SK-N-SH treated with all-trans-retinoic acid at 6 μM for 48 hours (cell line): ENCODE measurements around the gene RELT.

Source experiments
- ATAC-seq: fragments of 200-7000 bp; cut with Tn5 transposase; 3 replicates; pipeline ENCODE4 v1.9.1; 2020; ENCODE audit warnings: mild to moderate bottlenecking, moderate library complexity
- ARNTL ChIP-seq: fragments of 450-650 bp; formaldehyde crosslinking; IDR thresholded peaks from 2 replicates; pipeline ENCODE4 v1.5.0; 2020; ENCODE audit warnings: low read depth, mild to moderate bottlenecking, moderate library complexity, borderline replicate concordance
- BACH2 ChIP-seq: fragments of 250-450 bp; sonication (Bioruptor Pico); IDR thresholded peaks from 2 replicates; pipeline ENCODE4 v1.9.0; 2021; ENCODE audit warnings: mild to moderate bottlenecking, borderline replicate concordance
- CREB5 ChIP-seq: fragments of 250-450 bp; sonication (Bioruptor Pico); IDR thresholded peaks from 2 replicates; pipeline ENCODE4 v1.5.1; 2020; ENCODE audit warnings: low read depth, mild to moderate bottlenecking, moderate library complexity
- CSDC2 ChIP-seq: fragments of 250-450 bp; sonication (Bioruptor Pico); IDR thresholded peaks from 2 replicates; pipeline ENCODE4 v1.5.0; 2020; ENCODE audit warnings: mild to moderate bottlenecking, moderate library complexity
- ESRRG ChIP-seq: fragments of 250-450 bp; sonication (Bioruptor Pico); IDR thresholded peaks from 2 replicates; pipeline ENCODE4 v1.6.1; 2021; ENCODE audit warnings: mild to moderate bottlenecking
- GLIS3 ChIP-seq: fragments of 250-450 bp; sonication (Bioruptor Pico); IDR thresholded peaks from 2 replicates; pipeline ENCODE4 v1.5.0; 2020; ENCODE audit warnings: mild to moderate bottlenecking, moderate library complexity
- ISL1 ChIP-seq: fragments of 250-450 bp; sonication (Bioruptor Pico); IDR thresholded peaks from 2 replicates; pipeline ENCODE4 v2.1.2; 2022; ENCODE audit warnings: mild to moderate bottlenecking, moderate library complexity
- OSR1 ChIP-seq: fragments of 250-450 bp; sonication (Bioruptor Pico); IDR thresholded peaks from 2 replicates; pipeline ENCODE4 v1.8.0; 2022; ENCODE audit warnings: moderate library complexity, mild to moderate bottlenecking, inconsistent platforms
- PATZ1 ChIP-seq: fragments of 250-450 bp; sonication (Bioruptor Pico); IDR thresholded peaks from 2 replicates; pipeline ENCODE4 v1.8.0; 2020; ENCODE audit warnings: mild to moderate bottlenecking, moderate library complexity, borderline replicate concordance
- POU6F1 ChIP-seq: fragments of 250-450 bp; sonication (Bioruptor Pico); IDR thresholded peaks from 2 replicates; pipeline ENCODE4 v1.8.0; 2021; ENCODE audit warnings: low read depth, mild to moderate bottlenecking, moderate library complexity, borderline replicate concordance
- PPARA ChIP-seq: fragments of 250-450 bp; sonication (Bioruptor Pico); IDR thresholded peaks from 2 replicates; pipeline ENCODE4 v1.5.0; 2020; ENCODE audit warnings: mild to moderate bottlenecking, borderline replicate concordance
- RARB ChIP-seq: fragments of 250-450 bp; sonication (Bioruptor Pico); IDR thresholded peaks from 2 replicates; pipeline ENCODE4 v1.8.0; 2021; ENCODE audit warnings: mild to moderate bottlenecking, moderate library complexity
- TOX ChIP-seq: fragments of 250-450 bp; sonication (Bioruptor Pico); IDR thresholded peaks from 2 replicates; pipeline ENCODE4 v1.8.0; 2021; ENCODE audit warnings: mild to moderate bottlenecking, moderate library complexity, borderline replicate concordance
- TSHZ2 ChIP-seq: fragments of 250-450 bp; sonication (Bioruptor Pico); IDR thresholded peaks from 2 replicates; pipeline ENCODE4 v1.5.0; 2020; ENCODE audit warnings: mild to moderate bottlenecking, moderate library complexity
- ZC3H10 ChIP-seq: fragments of 250-450 bp; sonication (Bioruptor Pico); IDR thresholded peaks from 2 replicates; pipeline ENCODE4 v1.5.1; 2021; ENCODE audit warnings: mild to moderate bottlenecking, moderate library complexity
- ZFP3 ChIP-seq: fragments of 250-450 bp; sonication (Bioruptor Pico); IDR thresholded peaks from 2 replicates; pipeline ENCODE4 v1.5.0; 2020; ENCODE audit warnings: mild to moderate bottlenecking, moderate library complexity
- ZFP30 ChIP-seq: fragments of 450-650 bp; formaldehyde crosslinking; IDR thresholded peaks from 2 replicates; pipeline ENCODE4 v1.5.0; 2022; ENCODE audit warnings: mild to moderate bottlenecking, moderate library complexity
- ZNF565 ChIP-seq: fragments of 450-650 bp; formaldehyde crosslinking; conservative IDR thresholded peaks from 2 replicates; pipeline ENCODE4 v1.5.0; 2020; ENCODE audit warnings: low read depth, mild to moderate bottlenecking, moderate library complexity
- ZNF8 ChIP-seq: fragments of 450-650 bp; formaldehyde crosslinking; IDR thresholded peaks from 2 replicates; pipeline ENCODE4 v1.5.0; 2020; ENCODE audit warnings: mild to moderate bottlenecking, moderate library complexity

RELT gene

GRCh38 chr11:73406131-73406530, 29.9 kb downstream of the RELT start:
- TF ChIP-seq GLIS3 (CRISPR knock-in tag) (no peak), RARB (CRISPR knock-in tag) (no peak), PATZ1 (CRISPR knock-in tag) (no peak)
- no peak for ATAC-seq

- TF ChIP-seq ISL1 (CRISPR knock-in tag) (no peak), TOX (CRISPR knock-in tag) (no peak), CSDC2 (CRISPR knock-in tag) (no peak), ZNF8 (CRISPR knock-in tag) (no peak), OSR1 (CRISPR knock-in tag) (no peak), GLIS3 (CRISPR knock-in tag) (no peak), PPARA (CRISPR knock-in tag) (no peak), PATZ1 (CRISPR knock-in tag) (no peak), RARB (CRISPR knock-in tag) (no peak), BACH2 (CRISPR knock-in tag) (no peak), POU6F1 (CRISPR knock-in tag) (no peak), TSHZ2 (CRISPR knock-in tag) (no peak), ARNTL (CRISPR knock-in tag) (no peak), ESRRG (CRISPR knock-in tag) (no peak), ZC3H10 (CRISPR knock-in tag) (no peak), ZFP3 (CRISPR knock-in tag) (no peak), ZFP30 (CRISPR knock-in tag) (no peak)
- no peak for ATAC-seq
These were observed 30.4 kb downstream of the RELT start for GRCh38 chr11:73406619-73407018.

- TF ChIP-seq ZNF565 = no peak
- TF ChIP-seq OSR1 (CRISPR knock-in tag) = no peak
- TF ChIP-seq ESRRG (CRISPR knock-in tag) = no peak
- no peak for TF ChIP-seq RARB (CRISPR knock-in tag)
- no peak for TF ChIP-seq CREB5 (CRISPR knock-in tag)
- no peak for TF ChIP-seq ZFP3 (CRISPR knock-in tag)
- TF ChIP-seq POU6F1 (CRISPR knock-in tag) = no peak
- TF ChIP-seq CSDC2 (CRISPR knock-in tag) = no peak
- no peak for ATAC-seq
These were observed 33.2 kb downstream of the RELT start for GRCh38 chr11:73409431-73409830.
